HG02970 (cell line): ENCODE results near the gene THBS3.
"Not testable (repeated sequence)": the region's sequence is repeated elsewhere in the genome, so short reads cannot be mapped to it uniquely, and the experiment has no call there.

ENCODE experiments used
- ATAC-seq: cut with Tn5 transposase; IDR thresholded peaks from one replicate; pipeline ENCODE4 v1.9.1; 2021; ENCODE audit warnings: mild to moderate bottlenecking, moderate library complexity, moderate number of reproducible peaks; ENCODE audit not compliant: unreplicated experiment, low FRiP score

The THBS3 gene

DNA sequence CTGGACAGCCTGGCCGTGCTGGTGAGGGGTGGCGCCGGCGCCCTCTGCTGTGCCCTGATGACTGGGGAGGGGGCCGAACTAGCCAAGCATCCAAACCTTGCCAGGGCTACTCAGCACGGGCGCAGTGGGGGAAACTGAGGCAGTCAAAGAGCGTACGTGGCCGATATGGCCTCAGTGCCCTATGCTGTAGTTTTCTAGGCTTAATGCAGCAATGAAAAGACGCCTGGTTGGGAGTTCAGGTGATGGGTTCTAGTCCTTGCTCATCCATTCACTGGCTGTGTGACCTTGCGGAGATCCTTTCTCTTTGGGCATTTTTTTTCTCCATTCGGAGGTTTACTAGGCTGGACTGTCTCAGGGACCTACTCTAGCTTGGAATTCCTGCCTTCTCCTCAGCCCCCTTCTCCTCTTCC lies 1.6 kb upstream of the THBS3 start:
- ATAC-seq, result no peak

DNA sequence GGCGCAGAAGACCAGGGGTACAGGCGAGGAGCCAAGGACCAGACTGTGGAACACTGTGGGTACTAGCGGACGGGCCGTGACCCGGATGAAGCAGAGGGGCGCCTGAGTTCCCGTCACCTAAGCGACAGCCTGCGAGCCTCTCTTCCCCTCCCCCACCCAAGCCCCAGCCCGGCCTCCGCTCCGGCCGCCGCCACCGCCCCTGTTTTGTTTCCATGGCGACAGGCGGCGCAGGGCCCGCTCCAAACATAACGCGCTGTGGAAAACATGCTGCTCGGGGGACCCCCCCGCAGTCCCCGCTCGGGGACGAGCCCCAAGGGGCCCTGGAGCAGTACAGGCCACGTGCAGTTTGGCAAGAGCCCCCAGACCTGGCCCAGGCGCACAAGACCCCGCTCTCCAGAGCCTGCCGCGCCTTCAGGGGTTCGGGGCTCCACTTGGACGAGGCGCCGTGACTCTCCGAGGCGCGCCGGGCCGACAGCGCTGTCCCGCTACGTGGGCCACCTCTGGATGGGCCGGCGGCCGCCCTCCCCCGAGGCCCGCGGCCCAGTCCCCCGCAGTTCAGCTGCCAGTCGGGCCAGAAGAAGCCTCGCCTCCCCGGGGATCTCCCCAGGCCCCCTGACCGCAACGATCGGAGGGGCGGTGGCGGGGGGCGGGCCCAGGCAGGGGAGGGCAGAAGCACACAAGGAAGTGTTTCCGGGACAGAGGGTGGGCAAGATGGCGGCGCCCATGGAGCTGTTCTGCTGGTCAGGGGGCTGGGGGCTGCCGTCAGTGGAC lies 1.0 kb upstream of the THBS3 start, which contains the start of gene MTX1:
TSS of gene MTX1 (plus strand) at position 155 of the 771 bp plus-strand sequence. CDS start at position 265, 110 bp downstream.
- ATAC-seq, result peak; percentile 67

DNA sequence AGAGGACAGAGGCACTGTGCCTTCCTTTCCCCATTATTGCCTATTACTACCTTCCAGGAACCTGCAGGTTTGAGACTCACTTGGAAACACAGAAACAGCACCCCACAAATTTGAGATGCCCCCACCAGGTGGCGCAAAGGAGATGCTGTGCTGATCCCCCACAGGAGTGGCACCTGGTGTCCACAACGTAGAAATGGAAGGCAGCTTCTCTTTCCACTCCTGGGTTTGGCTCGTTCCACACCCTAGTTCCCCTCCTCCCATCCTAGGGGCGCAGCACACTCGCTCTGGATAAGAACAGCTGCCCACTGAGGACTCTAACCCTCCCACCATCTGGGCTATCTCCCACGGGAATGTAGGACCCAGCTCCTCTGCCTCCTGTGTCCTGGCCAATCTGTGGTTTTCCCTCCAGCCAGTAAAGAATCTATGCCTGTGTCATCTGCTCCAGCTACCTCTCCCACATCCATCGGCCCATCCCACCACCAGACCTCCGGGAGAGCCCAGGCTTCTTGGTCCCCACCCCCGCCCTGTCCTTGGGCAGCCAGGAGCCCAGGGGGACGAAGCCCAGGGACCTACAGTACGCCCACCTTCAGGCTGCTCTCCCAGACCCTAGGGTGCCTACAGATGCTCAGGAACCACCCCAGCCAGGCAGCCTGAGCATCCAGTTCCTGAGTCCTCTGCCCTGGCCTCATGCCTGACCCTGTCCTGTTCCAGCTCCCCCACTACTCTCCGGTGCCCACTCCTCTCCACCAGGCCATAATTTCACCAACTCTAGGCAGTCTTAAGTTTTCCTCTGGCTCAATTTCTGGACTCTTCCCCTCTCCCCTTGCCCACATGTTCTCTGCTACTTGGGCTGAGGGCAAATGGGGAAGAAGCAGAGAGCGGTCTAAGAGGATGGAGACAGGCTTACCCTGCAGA lies 549 bp downstream of the THBS3 start:
- no peak for ATAC-seq

DNA sequence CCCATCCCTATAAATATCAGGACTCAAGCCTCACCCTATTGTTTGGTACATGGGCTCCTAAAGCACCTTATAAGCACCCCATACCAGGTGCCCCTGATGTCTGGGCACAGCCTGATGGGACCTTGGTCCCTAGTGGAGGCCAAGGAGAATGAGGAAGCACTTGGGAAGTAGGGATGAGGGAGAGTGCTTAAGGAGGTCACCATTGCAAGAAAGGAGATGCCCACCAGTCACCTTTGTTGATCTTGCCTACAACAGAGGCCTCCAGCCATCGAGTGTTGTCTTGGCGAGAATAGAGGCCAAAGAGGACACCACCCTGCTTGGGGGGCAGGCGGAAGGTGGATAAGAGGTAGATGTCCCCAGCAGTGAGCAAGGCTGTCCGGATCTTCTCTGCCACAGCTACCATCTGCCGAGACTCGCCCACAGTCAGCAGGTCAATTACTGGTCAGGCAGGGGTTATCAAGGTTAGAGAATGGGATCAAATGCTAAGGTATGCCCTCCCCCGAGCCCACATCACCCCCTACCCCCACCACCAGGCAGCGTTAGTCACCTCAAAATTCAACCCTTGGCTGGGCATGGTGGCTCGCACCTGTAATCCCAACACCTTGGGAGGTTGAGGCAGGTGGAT lies 1.6 kb downstream of the THBS3 start:
- ATAC-seq, result no peak

DNA sequence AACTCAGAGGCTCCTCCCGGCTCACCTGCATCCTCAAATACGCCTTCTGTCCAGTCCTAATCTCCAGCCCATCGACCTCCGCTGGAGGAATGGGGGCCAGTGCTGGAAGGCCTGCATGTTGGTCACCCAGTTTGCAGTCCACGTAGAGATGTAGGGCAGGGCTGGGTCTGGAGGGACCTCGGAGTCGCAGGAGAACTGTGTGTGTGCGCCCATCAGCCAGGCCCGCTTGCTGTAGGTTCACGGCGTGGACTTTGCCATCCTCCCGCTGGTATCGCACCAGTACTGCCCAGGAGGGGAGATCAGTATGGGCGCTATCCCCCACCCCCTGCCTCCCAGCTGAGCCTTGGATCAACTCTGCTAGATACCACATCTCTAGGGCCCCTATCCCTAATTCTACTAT lies 2.7 kb downstream of the THBS3 start:
- no peak for ATAC-seq

GRCh38 chr1:155202731-155203515 lies 4.8 kb downstream of the THBS3 start:
- no peak for ATAC-seq

DNA sequence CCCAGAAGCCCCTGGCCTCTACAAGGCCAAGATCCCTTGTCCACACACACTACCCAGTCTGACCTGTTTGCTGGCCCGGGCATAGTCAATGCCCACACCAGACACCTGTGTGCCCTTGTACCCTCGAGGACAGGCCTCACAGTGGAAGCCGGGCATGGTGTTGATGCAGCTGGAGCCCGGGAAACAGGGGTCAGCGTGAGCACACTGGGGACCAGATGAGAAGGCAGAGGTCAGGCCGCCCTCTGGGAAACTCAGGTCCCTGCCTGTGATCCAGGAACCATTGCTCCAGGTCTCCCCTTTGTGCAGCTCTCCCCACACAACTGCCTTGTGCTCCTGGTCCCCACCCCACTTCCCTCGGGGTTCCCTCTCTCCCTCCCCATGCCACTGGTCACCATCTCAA lies 5.5 kb downstream of the THBS3 start:
- ATAC-seq, result no peak

DNA sequence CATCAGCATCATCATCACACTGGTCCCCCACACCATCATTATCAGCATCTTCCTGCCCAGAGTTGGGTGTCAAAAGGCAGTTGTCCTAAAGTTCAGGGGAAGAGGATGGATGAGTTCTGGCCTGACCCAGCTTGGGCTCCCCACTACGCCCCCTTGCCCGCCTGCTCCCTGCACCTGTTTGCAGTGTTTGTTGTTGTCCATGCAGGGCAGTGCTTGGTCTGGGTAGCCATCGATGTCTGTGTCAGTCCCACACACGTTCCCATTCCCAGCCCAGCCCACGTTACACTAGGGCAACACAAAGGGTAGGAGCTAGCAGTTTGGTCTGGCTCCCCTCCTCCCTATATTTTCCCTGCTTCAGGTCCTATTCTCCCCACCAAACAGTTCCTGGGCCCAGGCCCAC lies 6.8 kb downstream of the THBS3 start:
- no peak for ATAC-seq

GRCh38 chr1:155199792-155200191 lies 7.9 kb downstream of the THBS3 start:
- no peak for ATAC-seq

DNA sequence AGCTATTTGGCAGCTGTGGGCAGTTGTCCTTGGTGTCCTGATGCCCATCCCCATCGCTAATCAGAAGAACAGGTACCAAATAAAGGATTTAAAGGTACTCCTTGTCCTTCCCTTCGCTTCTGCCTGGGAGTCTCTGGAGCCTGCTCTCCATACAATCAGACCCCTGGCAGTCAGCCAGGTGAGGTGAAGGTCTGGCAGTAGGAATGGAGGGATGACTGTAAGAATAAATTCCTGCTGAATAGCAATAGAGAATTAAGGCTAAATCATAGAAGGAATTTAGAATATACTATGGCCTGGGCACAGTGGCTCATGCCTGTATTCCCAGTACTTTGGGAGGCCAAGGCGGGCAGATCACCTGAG lies 9.2 kb downstream of the THBS3 start:
- ATAC-seq, result no peak

GRCh38 chr1:155197901-155198546 lies 9.7 kb downstream of the THBS3 start:
- no peak for ATAC-seq

DNA sequence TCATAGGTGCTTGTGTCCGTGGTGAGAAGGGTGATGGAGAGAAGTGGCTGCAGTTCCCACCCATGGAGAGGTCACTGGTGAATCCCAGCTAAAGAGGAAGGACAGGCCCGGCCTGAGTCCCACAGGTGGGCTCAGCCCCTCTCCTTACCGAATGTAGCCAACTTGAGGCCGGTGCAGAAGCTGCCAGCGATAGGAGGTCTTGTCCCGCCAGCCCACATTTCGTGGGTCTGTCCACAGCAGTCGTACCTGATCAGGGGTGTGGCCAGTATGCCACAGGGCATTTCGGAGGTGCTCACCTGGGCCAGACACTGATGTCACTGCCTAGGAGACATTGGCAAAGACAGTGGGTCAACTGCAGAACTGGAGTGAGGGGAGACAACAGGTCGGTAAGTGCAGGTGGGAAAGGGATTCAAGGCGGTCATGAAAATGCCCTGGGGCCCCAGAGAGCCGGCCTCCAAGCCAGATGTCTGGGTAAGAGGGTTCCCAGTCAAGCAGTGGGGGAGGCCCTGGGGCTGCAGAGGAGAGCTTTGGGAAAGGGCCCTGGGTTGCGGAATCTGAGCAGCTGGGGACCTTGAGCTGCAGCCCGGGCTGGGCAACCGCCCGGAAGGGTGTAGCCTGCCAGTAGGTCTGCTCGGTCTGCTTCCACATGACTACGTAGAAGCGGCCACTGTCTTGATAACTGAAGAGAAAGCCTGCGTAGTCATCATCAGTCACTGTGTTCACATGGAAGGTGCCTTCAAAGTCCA lies 10.6 kb downstream of the THBS3 start:
- no peak for ATAC-seq

- no peak for ATAC-seq
These were observed 11.4 kb downstream of the THBS3 start for GRCh38 chr1:155196103-155196892.

DNA sequence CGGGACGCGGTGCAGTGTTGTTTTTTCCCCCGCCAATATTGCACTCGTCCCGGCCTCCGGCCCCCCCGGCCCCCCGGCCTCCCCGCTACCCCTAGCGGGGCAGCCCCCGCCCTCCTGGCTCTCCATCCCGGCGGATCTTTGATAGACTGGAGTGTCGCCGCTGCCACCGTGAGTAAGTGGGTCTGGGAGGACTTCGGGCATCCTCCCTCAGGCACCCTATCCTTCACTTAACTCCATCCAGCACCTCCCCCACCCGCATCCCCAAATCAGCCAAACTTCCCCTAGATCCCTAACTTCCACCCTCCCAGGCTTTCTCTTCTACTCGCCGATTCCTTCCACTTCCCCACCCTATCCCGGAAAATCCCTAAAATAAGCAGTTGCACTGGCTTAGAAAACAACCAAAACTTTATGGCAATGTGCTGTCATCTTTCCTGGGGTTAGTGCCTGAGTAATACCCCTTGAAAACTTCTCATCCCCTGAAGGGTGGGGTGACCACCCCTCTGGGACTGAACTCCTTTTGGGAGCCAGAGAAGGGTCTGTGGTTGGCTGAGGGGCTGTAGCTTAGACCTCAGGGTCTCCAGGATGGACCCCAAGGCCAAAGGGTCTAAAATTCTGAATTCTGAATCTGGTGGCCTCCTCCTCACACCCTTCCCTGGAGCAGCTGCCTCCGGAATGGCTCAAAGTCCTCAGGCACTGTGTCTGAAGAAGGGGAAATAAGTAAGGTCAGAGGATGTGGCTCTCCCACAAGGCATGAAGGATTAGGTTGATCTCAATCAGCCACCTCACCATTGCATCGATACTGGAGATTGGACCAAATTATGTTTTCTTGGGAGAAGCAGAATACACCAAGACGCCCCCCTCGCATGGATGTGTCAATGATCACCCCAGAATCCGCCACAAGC lies 12.2 kb downstream of the THBS3 start:
- no peak for ATAC-seq

GRCh38 chr1:155193991-155194240 lies 13.8 kb downstream of the THBS3 start:
- not testable (repeated sequence) for ATAC-seq

- ATAC-seq, result peak; percentile 47
These were observed 14.3 kb downstream of the THBS3 start for GRCh38 chr1:155193275-155193990.
